Endometrium (tissue), 2 donors: ENCODE data around the gene AIFM2.
"Not testable (repeated sequence)": the region's sequence is repeated elsewhere in the genome, so short reads cannot be mapped to it uniquely, and the experiment has no call there.

ENCODE experiments used
- FAIRE-seq: peaks from 2 replicates; lab custom pipeline; 2012; peaks lifted over from hg19 to GRCh38; lab: Jason Lieb, UNC
- donor health status: control.
- donor health status: control.

AIFM2 gene

DNA sequence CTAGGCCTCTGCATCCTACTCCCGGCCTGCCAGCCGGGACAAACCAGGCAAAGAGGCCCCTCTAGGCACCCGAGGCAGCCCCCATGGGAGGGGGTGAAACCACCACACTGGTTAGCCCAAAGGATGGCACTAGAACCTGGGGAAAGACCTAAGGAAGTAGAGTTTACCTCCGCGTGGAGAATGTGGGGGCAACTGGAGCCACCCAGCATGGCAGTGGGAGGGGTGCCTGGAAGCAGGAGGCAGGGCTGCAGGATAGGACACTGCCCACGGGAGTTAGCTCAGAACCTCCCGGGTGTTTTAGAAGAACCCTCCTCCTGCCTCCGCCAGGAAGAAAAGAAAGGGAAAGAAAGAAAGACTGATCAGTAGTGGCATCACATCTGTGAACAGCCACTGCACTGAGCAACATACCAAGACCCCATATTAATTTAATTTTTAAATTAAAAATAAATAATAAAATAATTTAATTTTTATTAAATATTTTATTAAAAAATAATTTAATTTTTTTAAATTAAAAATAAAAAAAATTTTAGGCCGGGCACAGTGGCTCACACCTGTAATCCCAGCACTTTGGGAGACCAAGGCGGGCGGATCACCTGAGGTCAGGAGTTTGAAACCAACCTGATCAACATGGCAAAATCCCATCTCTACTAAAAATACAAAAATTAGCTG, 11.2 kb downstream of the AIFM2 start:
- no peak for FAIRE-seq

DNA sequence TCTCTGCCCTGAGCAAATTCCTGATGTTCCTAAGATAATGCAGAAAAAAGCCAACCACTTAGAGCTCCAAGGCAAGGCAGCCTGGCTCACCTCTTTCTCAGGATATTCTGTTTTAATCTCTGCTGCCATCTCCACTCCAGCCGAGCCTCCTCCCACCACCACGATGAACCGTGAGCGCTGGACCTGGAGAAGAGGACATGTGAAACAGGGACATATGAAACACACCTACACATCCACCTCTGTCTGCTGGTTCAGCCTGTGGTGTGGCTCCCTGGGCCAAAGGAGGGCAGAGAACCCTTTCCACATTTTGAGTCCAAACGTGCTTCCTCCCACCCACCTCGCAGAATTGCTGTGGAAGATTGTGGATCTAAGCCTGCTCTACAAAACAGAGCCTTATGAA, 12.2 kb downstream of the AIFM2 start:
- FAIRE-seq = no peak

DNA sequence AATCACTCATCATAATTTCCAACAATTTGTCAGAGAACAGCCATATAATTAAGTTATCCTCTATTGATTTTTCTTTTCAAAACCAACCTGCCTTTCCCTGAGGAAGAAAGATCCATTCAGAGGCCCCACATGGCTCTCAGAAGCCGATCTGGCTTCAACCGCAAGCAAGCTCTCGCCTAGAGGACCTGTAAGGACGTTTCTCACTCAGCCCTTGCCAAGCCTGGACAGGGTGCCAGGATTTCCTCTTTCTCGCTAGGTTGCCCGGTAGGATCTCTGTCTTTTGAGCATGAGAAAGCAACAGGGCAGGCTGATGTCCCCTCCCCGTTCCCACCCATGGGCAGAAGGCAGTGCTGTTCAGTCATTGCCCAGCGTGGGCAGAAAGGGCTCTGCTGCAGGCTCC, 13.0 kb downstream of the AIFM2 start:
- FAIRE-seq = no peak

DNA sequence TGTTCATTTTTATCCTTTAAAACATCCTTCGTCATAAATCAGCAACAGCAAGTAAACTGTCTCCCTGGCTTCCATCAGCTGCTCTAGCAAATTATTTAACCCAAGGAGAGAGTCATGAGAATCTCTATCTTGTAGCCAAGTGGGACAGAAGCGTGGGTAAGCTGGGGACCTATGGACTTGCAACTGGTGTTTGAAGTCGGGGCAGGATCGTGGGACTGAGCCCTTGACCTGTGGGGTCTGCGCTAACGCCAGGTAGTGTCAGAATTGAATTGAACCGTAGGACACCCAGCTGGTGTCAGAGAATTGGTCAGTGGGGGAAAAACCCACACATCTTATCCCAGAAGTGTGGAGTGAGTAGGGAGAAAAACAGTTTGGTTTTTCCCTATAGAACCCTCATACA, 13.4 kb downstream of the AIFM2 start:
- no peak for FAIRE-seq

DNA sequence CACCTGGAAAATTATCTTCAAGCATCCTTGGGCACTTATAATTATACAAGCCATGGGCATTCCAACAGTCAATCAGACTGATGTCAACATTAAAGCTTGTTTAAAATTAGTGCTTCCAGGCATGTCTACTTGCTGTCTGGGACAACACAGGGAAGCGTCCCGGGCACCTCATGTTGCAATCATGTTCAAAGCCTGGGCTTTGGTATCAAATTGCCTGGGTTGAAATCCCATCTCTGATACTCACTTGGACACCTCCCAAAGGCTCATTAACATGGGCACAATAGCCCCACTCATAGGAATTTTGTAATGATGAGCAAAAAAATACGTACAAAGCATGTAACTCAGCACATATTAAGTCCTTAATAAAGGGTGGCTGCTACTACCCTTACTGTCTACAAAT, 14.4 kb downstream of the AIFM2 start:
- FAIRE-seq = no peak

DNA sequence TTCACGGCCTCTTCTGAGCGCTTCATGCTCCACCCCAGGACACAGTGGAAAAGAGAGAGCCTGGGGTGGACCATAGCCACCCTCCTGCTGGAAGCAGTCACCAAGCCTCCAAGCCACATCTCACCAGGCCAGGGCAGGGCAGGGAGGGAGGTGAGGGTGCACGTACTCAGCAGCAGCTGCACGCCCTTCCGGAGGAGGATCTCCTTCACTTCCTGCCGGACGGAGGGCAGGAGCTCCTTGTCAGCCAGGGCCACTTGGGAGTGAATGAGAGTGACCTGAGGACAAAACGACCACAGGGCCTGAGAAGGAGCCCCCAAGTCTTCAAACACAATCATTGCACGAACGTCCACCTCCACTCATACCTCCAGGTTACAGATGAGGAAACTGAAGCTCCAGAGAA, 15.0 kb downstream of the AIFM2 start:
- no peak for FAIRE-seq

DNA sequence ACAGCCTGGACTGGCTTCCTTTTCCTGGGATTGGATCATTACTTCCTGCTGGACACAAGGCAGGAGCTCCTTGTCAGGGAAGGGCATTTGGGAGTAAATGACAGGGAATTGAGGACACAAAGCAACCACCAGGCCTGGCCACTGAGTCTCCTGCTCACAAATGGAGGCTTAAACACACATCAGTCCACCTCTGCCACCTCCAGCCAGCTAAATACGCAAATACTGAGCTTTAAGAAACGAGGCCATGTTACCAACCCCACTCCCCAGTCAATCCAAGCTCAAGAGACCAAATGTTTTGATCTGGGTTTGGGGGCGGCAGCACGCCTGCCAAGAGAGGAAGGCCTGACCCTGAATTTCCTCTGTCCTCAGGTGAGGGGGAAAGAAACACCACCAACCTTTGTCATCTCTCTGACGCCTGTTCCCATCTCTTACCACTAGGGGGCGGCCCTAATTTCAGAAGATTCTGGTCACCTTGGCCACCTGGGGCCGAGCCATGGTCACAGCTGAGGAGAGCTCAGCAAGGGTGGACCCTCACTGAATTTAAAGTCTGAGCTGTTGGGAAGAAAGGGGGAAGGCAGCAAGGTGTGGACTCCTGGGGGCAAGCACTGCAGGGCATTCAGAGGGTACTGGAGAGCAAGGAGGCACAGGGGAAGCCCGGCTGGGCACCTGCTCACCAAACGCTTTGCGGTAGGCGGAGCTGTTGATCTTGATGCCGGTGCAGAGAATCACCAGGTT, 16.5 kb downstream of the AIFM2 start:
- FAIRE-seq = no peak

DNA sequence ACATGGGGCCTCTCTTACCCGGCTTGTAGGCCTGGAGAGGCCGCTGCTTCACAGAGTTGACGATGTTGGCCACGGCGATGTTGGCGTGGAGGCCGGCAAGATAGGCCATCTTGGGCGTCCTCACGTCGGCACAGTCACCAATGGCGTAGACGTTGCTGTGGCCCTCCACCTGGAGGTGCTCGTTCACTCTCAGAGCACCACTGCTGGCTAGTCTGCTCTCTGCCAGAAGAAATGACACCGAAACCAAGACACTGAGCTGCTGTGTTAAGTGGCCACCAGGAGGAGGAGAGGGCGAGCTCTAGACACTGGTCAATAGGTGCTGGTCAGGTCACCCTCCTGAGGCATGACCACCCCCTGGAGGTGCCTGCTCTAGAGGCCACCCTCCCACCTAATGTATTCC, 17.7 kb downstream of the AIFM2 start:
- FAIRE-seq = no peak

DNA sequence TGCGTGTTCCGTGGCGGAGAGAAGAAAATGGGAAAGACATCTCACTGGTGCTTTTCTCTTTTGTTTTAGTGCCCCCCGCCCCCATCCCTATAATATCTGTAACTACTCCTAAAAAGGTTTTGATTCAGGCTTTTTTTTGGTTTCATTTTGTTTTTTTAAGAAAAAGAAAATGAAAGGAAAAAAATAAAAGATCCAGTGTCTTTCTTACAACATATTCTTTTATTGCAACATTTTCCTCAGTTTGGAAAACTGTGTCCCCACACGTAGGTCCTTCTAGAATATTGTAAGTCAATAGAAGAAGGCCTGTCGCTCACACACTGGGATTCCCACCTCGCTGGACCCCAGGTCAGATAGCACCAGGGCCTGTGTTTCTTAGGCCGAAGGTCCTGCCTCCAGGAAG, 20.6 kb downstream of the AIFM2 start:
- FAIRE-seq = no peak

DNA sequence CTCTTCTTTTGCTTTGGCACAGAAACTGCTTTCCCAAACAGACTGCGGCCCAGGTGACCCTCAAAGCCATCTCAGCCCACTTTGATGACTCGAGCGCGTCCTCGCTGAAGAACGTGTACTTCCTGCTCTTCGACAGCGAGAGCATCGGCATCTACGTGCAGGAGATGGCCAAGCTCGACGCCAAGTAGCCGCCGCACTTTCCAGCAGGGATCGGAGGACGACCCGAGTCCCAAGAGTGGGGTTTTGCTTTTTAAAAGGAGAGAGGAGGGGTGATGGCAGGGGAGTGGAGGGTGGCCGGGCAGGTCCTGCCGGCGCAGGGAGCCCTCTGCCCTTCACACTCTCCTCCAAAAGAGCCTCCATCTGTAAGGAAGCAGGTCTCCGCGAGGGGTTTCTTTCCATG, 21.1 kb downstream of the AIFM2 start:
- FAIRE-seq = no peak

DNA sequence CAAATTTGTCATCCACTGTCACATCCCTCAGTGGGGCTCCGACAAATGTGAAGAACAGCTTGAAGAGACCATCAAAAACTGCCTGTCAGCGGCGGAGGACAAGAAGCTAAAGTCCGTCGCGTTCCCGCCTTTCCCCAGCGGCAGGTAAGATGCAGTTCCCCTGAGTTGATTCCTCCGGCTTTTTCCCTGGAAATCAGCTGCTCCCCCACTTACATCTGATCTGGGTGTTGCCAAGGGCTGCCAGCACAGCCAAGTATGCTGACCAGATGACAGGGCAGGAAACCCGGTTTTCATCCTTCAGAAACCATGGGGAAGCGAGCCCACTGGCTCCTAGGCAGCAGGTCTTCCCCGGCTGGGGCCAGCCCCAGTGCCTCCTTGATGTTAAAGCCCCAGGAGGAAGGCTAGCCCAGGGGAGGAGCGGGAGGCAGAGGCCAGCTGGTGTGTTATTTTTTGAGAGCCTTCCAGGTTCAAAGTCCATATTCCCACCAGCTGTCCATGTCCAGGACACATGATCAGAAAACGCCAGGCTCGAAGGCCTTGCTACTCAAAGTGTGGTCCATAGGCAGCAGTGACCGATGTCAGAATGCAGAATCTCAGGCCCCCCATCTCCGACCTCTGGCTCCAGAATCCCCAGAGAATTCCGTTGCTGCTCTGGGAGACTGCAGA, 23.4 kb downstream of the AIFM2 start:
- FAIRE-seq = no peak

DNA sequence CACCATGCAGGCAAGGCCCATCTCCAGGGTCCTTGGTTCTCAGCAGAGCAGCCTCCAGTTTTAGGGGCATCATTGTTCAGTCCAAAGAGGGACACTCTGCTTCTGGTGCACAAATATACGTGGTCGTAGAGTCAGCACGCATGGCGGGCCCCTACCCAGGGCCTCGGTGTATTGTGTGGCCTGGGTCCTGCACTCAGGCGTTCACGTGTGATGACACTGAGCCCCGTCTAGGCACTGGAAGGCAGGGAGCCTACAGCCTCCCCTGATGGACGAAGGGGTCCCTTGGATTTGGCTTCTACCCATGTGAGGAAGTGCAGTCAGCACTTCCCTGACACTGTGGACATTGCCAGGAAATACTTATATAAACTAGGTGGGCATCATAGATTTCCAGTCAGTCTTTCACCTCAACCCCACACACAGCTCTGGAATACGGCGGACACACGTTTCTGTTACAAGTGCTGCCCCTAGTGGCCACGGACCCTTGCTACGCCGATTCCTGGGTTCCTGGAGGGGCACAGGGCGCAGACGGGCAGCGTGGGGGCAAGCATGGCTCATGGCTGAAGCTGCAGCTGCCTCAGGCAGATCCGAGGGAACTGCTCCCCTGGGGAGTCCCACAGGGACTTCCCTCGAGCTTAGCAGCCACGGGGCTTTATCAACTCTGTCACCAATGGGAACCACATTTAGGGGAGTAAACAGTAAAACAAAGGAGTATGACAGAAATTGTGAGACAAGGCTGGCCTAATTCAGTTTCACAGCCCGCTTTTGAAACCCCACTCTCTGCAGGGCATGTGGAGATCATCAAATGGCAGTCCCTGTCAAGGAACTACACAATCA, 25.4 kb downstream of the AIFM2 start:
- FAIRE-seq = no peak

DNA sequence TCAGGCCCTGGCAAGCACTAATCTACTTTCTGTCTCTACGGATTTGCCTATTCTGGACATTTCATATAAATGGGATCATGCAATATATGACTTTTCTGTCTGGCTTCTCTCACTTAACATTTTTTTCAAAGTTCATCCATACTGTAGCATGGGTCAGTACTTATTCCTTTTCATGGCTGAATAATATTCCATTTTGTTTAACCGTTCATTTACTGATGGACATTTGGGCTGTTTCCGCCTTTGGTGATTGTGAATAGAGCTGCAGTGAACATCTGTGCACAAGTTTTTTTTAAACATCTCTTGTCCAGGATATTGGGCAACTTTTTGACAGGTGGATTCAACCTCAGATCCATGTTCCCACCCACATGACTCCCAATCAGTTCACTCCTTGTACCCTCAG, 31.0 kb downstream of the AIFM2 start:
- FAIRE-seq = no peak

DNA sequence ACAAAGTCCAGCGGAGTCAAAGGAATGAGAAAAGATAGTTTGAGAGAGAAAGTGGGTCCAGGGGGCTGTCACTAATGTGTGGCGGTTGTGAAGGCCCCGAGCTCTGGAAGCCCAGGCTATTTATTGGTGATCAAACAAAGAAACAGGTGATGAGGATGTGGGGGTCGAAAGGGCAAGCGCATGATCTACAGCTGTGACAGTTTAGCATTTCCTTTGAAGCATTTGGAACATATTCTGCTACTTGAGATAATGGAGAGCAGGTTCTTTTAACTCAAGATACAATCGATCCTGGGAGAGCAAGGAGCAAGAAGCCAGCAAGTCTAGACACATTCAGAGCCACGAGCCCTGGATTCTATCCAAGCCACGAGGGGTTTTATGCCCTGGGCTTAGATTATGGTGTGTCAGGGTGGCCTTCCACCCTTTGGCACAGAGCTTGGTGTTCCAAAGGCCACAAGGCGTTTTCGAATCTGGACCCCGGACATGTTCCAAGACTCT, 31.5 kb downstream of the AIFM2 start:
- FAIRE-seq = not testable (repeated sequence)

DNA sequence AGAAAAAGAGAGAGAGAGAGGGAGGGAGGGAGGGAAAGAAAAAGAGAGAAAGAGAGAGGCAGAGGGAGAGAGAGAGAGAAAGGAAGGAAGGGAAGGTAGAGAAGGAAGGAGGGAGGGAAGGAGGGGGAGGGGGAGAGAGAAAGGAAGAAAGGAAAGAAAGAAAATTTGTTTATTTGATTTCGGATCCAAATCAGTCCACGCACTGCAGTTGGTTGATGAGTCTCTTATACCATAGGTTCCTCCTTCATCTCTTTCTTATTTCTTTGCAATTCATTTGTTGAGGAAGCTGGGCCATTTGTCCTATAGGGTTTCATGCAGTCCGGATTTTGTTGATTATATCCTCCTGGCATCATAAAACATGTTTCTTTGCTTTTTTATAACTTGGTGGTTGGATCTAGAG, 34.4 kb downstream of the AIFM2 start:
- FAIRE-seq = no peak

DNA sequence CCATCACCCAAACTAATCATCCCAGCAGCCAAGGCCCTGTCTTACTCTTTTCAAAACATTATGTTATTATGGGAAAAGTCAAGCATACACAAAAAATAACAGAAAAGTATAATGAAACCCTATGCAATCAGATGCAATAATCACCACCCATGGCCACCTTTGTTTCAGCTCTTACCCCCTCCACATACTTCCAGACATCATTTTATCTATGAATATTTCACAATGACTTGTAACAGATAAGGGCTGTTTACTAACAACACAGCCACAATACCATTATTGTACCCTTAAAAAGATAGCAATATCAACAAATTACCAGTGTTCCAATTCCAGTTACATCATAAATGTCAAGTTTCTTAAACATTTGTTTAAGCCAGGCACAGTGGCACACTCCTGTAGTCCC, 35.2 kb downstream of the AIFM2 start:
- FAIRE-seq = no peak

DNA sequence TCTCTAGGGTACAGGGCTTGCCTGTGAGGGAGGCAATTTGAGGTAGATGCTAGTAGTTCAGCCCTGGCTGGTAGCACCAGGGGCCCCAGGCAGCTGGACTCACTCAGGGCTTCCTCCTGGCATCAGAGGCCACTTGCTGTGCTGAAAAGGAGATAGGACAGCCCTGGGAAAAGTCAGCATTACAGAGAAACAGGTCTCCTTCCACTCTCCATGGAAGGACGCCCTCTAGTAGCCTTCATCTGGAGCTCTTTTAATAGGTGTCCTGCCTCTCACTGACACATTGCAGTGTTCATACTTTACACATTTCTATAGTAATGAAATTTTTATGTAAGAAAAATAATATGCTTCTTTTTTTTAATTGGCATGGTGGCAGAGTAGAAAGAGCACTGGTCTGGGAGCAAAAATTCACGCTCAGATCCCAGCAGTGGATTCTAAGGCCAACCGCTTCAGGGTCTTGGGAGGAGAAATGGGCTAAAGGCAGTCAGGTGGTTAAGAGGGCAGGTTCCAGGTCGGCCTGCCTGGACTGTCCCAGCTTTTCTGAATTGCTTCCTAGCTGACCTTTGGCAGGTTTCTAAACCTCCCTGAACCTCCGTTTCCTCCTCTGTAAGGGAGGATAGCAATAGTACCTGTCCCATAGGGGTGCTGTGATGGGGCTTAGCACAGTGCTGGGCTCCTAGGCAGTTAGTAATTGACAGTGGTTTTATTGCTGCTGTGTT, 35.8 kb downstream of the AIFM2 start:
- FAIRE-seq = no peak

DNA sequence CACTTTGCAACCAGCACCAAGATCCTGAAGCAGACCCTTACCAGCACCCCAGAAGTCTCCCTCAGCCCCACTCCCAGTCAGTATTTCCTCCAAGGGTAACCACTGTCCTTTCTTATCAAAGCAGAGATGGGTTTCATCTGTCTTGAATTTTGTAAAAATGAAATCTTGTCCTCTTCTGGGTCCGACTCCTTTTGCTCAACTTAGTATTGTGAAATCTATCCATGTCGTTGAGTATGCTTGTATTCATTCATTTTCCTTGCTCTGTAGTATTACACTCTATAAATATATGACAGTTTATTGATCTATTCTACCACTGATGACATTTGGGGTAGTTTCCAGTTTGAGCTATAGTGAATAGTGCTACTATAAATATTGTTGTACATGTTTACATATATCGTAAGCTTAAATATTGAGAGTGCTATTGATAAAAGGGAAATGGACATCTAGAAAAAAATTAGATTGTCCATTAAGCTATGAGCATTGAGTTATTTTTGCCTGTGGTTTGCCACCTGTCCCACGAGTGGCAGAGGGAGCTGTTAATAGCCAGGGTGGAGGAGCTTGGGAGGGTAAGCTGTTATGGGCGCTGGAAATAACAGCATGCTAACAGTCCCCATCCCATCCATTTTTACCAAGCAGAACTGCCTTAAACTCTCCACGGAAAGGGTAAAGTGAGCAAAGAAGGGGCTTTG, 36.5 kb downstream of the AIFM2 start:
- FAIRE-seq = no peak

DNA sequence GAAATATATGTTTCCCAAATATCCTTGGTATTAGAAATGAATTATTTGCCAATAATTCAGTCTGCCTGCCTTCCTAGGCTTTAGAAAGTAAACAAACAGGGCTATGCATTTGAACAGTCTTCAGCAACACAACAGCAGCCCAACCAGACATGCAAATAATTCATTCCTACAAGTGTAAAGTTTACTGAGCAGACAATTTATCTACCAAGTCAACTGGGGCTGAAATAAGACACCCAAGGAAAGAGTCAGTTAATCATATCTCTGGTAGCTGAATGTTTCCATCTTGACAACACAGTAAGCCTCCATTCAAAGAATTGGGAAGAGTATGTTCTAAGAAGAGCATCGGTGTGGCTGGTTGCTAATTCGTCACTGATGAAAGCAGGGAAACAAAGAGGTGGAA, 38.4 kb downstream of the AIFM2 start:
- no peak for FAIRE-seq

DNA sequence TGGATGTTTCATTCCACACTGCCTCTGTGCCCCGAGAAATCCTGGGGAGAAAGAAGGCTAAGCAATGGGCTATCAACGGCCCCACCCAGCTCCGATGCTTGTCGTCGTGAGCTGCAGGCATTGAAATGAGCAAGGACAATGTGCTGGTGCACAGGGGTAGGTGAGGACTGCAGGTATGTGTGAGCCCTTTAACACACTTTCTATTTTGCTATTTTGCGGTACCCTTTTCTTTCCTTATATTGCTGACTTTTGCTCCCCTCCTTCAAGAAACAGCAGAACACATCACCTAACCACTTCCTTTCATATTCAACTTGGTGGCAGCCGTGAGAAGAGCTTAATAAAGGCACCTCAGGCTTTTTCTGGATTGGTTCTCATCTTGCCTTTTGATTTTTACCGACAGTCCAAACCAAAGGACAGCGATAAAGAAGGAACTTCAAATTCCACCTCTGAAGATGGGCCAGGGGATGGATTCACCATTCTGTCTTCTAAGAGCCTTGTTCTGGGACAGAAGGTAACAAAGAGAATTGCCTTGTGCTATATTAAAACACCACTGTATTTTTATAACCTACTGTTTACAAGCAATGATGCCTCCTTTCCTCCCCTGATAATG, 39.2 kb downstream of the AIFM2 start:
- FAIRE-seq = no peak

DNA sequence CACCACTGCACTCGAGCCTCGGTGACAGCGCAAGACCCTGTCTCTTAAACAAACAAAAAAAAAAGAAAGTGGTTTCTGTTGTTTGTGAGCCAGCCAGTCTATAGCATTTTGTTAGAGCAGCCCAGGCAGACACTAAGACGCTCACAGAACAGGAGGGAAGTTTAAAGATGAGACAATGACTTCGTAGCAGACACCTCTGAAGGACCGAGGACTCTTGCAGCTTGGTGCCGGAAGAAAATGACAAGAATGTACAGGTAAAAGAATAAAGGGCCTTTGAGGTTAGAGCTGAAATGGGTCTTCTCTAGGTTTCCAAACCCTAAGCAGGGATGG, 40.3 kb downstream of the AIFM2 start:
- no peak for FAIRE-seq
